NB4 (cell line): ENCODE measurements around the gene ORC4.

Source experiments
- POLR2A ChIP-seq: IDR thresholded peaks from 2 replicates; pipeline ENCODE4 v1.6.1; 2011; ENCODE audit warnings: mild to moderate bottlenecking; ENCODE audit not compliant: insufficient read length; ENCODE audit errors: extremely low read depth
- TF ChIP-seq, protein P1 (sequence below): IDR thresholded peaks from one replicate; pipeline ENCODE4 v1.5.1; 2012; ENCODE audit warnings: low read depth, low read length
- TF ChIP-seq, protein P2 (sequence below): IDR thresholded peaks from 2 replicates; pipeline ENCODE4 v1.6.1; 2011; ENCODE audit warnings: low read depth, low read length

DNA sequence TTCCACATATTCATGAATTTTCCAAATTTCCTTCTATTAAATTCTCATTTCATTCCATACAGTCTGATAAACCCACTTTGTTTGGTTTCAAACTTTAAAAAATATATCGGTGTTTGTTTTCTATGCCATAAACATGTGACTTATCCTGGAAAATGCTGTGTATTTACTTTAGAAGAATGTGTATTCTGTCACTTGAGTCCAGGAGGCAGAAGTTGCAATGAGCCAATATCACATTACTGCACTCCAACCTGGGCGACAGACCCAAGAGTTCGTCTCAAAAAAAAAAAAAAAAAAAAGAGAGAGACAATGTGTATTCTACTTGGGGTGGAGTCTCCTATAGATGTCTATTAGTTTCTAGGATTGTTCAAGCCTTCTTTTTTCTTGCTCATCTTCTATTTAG lies 32.1 kb upstream of the ORC4 start:
- TF ChIP-seq, protein P1, sequence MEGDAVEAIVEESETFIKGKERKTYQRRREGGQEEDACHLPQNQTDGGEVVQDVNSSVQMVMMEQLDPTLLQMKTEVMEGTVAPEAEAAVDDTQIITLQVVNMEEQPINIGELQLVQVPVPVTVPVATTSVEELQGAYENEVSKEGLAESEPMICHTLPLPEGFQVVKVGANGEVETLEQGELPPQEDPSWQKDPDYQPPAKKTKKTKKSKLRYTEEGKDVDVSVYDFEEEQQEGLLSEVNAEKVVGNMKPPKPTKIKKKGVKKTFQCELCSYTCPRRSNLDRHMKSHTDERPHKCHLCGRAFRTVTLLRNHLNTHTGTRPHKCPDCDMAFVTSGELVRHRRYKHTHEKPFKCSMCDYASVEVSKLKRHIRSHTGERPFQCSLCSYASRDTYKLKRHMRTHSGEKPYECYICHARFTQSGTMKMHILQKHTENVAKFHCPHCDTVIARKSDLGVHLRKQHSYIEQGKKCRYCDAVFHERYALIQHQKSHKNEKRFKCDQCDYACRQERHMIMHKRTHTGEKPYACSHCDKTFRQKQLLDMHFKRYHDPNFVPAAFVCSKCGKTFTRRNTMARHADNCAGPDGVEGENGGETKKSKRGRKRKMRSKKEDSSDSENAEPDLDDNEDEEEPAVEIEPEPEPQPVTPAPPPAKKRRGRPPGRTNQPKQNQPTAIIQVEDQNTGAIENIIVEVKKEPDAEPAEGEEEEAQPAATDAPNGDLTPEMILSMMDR = no peak
- no peak for TF ChIP-seq POLR2A
- TF ChIP-seq, protein P2, sequence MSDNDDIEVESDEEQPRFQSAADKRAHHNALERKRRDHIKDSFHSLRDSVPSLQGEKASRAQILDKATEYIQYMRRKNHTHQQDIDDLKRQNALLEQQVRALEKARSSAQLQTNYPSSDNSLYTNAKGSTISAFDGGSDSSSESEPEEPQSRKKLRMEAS = no peak
